Measurements from ENCODE around the gene INPP4A. TPM values are rescaled to one million over a fixed set of nuclear protein-coding genes. Genes with fewer than 3 reads are reported as not detected.
A peak's percentile ranks its signal among the peaks of the same experiment; 100 is the strongest.

The INPP4A gene
- total and polyA plus RNA-seq, 2 of the 13 experiments (the other 11 are each of a cell fraction or from before 2014, with no cell fraction given): 10.1 to 10.9 TPM

DNA sequence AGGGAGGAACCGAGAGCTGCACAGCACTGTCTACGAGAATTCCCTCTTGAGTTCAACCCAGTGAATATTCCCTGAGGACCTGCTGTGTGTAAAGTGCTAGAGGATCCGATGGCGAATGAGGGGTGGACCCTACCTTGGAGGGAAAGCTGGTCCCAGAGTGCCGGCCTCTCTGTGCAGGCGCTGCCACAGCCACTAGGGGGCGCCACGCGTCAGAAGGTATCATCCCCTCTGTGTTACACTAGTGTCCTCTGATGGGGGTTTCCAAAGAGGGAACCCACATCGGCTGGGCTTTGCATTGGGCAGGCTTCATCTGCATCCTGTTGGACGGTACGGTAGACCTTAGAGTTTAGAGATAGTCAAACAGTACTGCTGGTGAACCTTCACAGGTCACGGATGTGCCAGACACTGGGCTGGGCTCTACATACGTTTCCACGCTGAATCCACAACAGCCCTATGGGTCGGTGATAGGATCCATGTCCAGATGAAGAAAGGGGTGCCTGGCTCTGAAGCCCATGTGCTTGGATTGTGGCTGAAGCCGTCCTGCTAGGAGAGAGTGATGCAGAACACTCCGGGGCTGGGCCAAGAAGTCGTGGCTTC lies 124.6 kb downstream of the INPP4A start (continued):
- TF ChIP-seq ZNF839 (CRISPR knock-in tag; IDR thresholded peaks at IDR 0.05; ENCODE audit: borderline replicate concordance) (no peak), RAD21 (CRISPR knock-in tag; IDR thresholded peaks at IDR 0.05) (peak; percentile 92), SMC3 (IDR thresholded peaks at IDR 0.05; ENCODE audit: low read length) (peak; percentile 79), ATF1 (CRISPR knock-in tag; IDR thresholded peaks at IDR 0.05) (no peak), ZNF780A (CRISPR knock-in tag; IDR thresholded peaks at IDR 0.05) (no peak; the same call in 1 of the 2 replicates), SALL1 (CRISPR knock-in tag; IDR thresholded peaks at IDR 0.05) (peak; percentile 48), STAG1 (CRISPR knock-in tag; IDR thresholded peaks at IDR 0.05) (peak; percentile 86), GABPB1 (CRISPR knock-in tag; IDR thresholded peaks at IDR 0.05) (0 out of 2 replicates have a peak, but pooled peaks have one; percentile 7), ZBTB20 (CRISPR knock-in tag; IDR thresholded peaks at IDR 0.05; ENCODE audit: borderline replicate concordance, low read depth) (peak; percentile 22; the same call in 1 of the 2 replicates)
- TF ChIP-seq, protein P1, sequence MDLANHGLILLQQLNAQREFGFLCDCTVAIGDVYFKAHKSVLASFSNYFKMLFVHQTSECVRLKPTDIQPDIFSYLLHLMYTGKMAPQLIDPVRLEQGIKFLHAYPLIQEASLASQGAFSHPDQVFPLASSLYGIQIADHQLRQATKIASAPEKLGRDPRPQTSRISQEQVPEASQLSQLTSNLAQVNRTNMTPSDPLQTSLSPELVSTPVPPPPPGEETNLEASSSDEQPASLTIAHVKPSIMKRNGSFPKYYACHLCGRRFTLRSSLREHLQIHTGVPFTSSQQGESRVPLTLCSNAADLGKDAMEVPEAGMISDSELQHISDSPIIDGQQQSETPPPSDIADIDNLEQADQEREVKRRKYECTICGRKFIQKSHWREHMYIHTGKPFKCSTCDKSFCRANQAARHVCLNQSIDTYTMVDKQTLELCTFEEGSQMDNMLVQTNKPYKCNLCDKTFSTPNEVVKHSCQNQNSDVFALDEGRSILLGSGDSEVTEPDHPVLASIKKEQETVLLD (CRISPR knock-in tag; IDR thresholded peaks at IDR 0.05; ENCODE audit: low read depth): no peak
- TF ChIP-seq, protein P2, sequence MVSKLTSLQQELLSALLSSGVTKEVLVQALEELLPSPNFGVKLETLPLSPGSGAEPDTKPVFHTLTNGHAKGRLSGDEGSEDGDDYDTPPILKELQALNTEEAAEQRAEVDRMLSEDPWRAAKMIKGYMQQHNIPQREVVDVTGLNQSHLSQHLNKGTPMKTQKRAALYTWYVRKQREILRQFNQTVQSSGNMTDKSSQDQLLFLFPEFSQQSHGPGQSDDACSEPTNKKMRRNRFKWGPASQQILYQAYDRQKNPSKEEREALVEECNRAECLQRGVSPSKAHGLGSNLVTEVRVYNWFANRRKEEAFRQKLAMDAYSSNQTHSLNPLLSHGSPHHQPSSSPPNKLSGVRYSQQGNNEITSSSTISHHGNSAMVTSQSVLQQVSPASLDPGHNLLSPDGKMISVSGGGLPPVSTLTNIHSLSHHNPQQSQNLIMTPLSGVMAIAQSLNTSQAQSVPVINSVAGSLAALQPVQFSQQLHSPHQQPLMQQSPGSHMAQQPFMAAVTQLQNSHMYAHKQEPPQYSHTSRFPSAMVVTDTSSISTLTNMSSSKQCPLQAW (CRISPR knock-in tag; IDR thresholded peaks at IDR 0.05): 0 out of 2 replicates have a peak, but pooled peaks have one; percentile 21
- TF ChIP-seq, protein P3, sequence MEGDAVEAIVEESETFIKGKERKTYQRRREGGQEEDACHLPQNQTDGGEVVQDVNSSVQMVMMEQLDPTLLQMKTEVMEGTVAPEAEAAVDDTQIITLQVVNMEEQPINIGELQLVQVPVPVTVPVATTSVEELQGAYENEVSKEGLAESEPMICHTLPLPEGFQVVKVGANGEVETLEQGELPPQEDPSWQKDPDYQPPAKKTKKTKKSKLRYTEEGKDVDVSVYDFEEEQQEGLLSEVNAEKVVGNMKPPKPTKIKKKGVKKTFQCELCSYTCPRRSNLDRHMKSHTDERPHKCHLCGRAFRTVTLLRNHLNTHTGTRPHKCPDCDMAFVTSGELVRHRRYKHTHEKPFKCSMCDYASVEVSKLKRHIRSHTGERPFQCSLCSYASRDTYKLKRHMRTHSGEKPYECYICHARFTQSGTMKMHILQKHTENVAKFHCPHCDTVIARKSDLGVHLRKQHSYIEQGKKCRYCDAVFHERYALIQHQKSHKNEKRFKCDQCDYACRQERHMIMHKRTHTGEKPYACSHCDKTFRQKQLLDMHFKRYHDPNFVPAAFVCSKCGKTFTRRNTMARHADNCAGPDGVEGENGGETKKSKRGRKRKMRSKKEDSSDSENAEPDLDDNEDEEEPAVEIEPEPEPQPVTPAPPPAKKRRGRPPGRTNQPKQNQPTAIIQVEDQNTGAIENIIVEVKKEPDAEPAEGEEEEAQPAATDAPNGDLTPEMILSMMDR (CRISPR knock-in tag; IDR thresholded peaks at IDR 0.05): peak; percentile 96
- TF ChIP-seq, protein P4, sequence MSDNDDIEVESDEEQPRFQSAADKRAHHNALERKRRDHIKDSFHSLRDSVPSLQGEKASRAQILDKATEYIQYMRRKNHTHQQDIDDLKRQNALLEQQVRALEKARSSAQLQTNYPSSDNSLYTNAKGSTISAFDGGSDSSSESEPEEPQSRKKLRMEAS (IDR thresholded peaks at IDR 0.05): peak; percentile 29; the same call in 1 of the 2 replicates
